HepG2 (cell line): ENCODE measurements around the gene NDUFS1. TPM values are rescaled to one million over a fixed set of nuclear protein-coding genes. Genes with fewer than 3 reads are reported as not detected.
A peak's percentile ranks its signal among the peaks of the same experiment; 100 is the strongest.

Experiments
- BRCA1 ChIP-seq: sonication (generic); formaldehyde crosslinking; IDR thresholded peaks from 2 replicates; pipeline ENCODE4 v1.4.0; 2020; ENCODE audit warnings: missing genetic modification reagents
- ETV5 ChIP-seq: IDR thresholded peaks from 2 replicates; pipeline ENCODE4 v1.6.1; 2018; ENCODE audit warnings: missing biosample characterization, missing genetic modification reagents, inconsistent platforms, borderline replicate concordance
- HDAC2 ChIP-seq: sonication (generic); formaldehyde crosslinking; IDR thresholded peaks from 2 replicates; pipeline ENCODE4 v1.4.0; 2020; ENCODE audit warnings: missing genetic modification reagents
- MED1 ChIP-seq: sonication (generic); formaldehyde crosslinking; IDR thresholded peaks from 2 replicates; pipeline ENCODE4 v1.4.0; 2020; ENCODE audit warnings: missing genetic modification reagents
- MYC ChIP-seq: sonication (generic); formaldehyde crosslinking; IDR thresholded peaks from 2 replicates; pipeline ENCODE4 v1.9.0; 2021; ENCODE audit warnings: missing genetic modification reagents, borderline replicate concordance
- NR2C2 ChIP-seq: sonication (generic); formaldehyde crosslinking; IDR thresholded peaks from 2 replicates; pipeline ENCODE4 v1.4.0; 2020; ENCODE audit warnings: missing genetic modification reagents, mild to moderate bottlenecking, moderate library complexity, borderline replicate concordance
- PHF21A ChIP-seq: sonication (generic); formaldehyde crosslinking; IDR thresholded peaks from 2 replicates; pipeline ENCODE4 v1.5.0; 2020; ENCODE audit warnings: mild to moderate bottlenecking, missing genetic modification reagents
- PHF8 ChIP-seq: sonication (generic); formaldehyde crosslinking; IDR thresholded peaks from 2 replicates; pipeline ENCODE4 v1.5.0; 2020; ENCODE audit warnings: missing genetic modification reagents
- RCOR2 ChIP-seq: IDR thresholded peaks from 2 replicates; pipeline ENCODE4 v1.6.1; 2016; ENCODE audit warnings: missing biosample characterization, missing genetic modification reagents
- SP5 ChIP-seq: IDR thresholded peaks from 2 replicates; pipeline ENCODE4 v1.6.1; 2016; ENCODE audit warnings: low read depth, borderline replicate concordance
- SUZ12 ChIP-seq: fragments of 150-350 bp; IDR thresholded peaks from 2 replicates; pipeline ENCODE4 v1.6.1; 2014; ENCODE audit warnings: low read depth, low read length
- ZNF335 ChIP-seq: sonication (generic); formaldehyde crosslinking; IDR thresholded peaks from 2 replicates; pipeline ENCODE4 v1.4.0; 2020; ENCODE audit warnings: missing genetic modification reagents
- ZNF552 ChIP-seq: sonication (generic); formaldehyde crosslinking; IDR thresholded peaks from 2 replicates; pipeline ENCODE4 v1.9.0; 2022; ENCODE audit warnings: missing genetic modification reagents, mild to moderate bottlenecking, borderline replicate concordance
- ZNF607 ChIP-seq: sonication (generic); formaldehyde crosslinking; IDR thresholded peaks from 2 replicates; pipeline ENCODE4 v1.5.1; 2020; ENCODE audit warnings: missing genetic modification reagents, mild to moderate bottlenecking, borderline replicate concordance
- ZNF883 ChIP-seq: sonication (generic); formaldehyde crosslinking; IDR thresholded peaks from 2 replicates; pipeline ENCODE4 v1.5.1; 2020; ENCODE audit warnings: mild to moderate bottlenecking, missing genetic modification reagents; ENCODE audit errors: not compliant biosample characterization
- polyA plus RNA-seq, 8 experiments: library from polyadenylated mRNA; depleted of rRNA in 3 of 8; stranded (reverse) in 7 of 8; unstranded in 1 of 8; fragments of >200 nt; fragmentation: Illumina TruSeq in 4 of 8; extraction: Trizol in 4 of 8; gene quantifications; 2 replicates each; pipeline versions ENCODE4 v1.2.1 to v1.2.3, GENCODE V29; 2011 to 2016; ENCODE audit warnings: low read depth in 4 of 8, missing spikeins in 1 of 8, mixed read lengths in 1 of 8; ENCODE audit not compliant: insufficient read depth in 1 of 8
- total RNA-seq, 5 experiments: library from RNA; depleted of rRNA; stranded (reverse); fragments of >200 nt; fragmentation: Illumina TruSeq; extraction: Trizol; gene quantifications; 2 replicates each; pipeline ENCODE4 v1.2.3, GENCODE V29; 2016; ENCODE audit warnings: low read depth in 1 of 5
- TF ChIP-seq, protein P1 (sequence below): sonication (generic); formaldehyde crosslinking; IDR thresholded peaks from 2 replicates; pipeline ENCODE4 v1.4.0; 2020; ENCODE audit warnings: missing genetic modification reagents, borderline replicate concordance
- TF ChIP-seq, protein P2 (sequence below): IDR thresholded peaks from 2 replicates; pipeline ENCODE4 v1.6.1; 2016; ENCODE audit warnings: mild to moderate bottlenecking
- TF ChIP-seq, protein P3 (sequence below): sonication (generic); formaldehyde crosslinking; IDR thresholded peaks from 2 replicates; pipeline ENCODE4 v1.5.0; 2020; ENCODE audit warnings: missing genetic modification reagents
- TF ChIP-seq, protein P4 (sequence below): IDR thresholded peaks from 2 replicates; pipeline ENCODE4 v1.4.0; 2020; ENCODE audit warnings: mild to moderate bottlenecking, missing genetic modification reagents

Gene NDUFS1
- total and polyA plus RNA-seq, 2 of the 13 experiments (the other 11 are each of a cell fraction or from before 2014, with no cell fraction given) = 139 to 242 TPM

DNA sequence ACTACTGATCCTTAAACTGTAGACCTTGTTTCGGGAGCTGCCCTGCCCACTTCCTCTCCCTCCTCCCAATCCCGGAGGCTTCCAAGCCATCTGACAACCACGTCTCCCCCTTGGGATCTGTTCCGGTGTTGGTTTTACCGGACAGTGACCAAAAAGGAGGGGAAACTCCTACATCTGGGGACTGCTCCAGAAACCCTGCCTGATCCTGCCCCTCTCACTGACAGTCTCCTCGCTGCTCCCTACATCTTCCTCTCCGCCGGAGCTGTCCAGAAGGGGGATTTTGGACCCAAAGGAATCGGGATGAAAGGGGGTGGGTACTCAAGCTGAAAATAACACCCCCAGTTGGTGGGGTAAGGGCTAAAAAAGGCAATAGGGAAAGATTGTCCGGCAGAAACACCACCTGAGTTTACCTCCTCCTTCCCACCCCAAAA lies 74.8 kb downstream of the NDUFS1 start (continued):
- TF ChIP-seq, protein P1, sequence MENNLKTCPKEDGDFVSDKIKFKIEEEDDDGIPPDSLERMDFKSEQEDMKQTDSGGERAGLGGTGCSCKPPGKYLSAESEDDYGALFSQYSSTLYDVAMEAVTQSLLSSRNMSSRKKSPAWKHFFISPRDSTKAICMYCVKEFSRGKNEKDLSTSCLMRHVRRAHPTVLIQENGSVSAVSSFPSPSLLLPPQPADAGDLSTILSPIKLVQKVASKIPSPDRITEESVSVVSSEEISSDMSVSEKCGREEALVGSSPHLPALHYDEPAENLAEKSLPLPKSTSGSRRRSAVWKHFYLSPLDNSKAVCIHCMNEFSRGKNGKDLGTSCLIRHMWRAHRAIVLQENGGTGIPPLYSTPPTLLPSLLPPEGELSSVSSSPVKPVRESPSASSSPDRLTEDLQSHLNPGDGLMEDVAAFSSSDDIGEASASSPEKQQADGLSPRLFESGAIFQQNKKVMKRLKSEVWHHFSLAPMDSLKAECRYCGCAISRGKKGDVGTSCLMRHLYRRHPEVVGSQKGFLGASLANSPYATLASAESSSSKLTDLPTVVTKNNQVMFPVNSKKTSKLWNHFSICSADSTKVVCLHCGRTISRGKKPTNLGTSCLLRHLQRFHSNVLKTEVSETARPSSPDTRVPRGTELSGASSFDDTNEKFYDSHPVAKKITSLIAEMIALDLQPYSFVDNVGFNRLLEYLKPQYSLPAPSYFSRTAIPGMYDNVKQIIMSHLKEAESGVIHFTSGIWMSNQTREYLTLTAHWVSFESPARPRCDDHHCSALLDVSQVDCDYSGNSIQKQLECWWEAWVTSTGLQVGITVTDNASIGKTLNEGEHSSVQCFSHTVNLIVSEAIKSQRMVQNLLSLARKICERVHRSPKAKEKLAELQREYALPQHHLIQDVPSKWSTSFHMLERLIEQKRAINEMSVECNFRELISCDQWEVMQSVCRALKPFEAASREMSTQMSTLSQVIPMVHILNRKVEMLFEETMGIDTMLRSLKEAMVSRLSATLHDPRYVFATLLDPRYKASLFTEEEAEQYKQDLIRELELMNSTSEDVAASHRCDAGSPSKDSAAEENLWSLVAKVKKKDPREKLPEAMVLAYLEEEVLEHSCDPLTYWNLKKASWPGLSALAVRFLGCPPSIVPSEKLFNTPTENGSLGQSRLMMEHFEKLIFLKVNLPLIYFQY (CRISPR knock-in tag) = 0 out of 2 replicates have a peak, but pooled peaks have one; percentile 15
- TF ChIP-seq SUZ12 = no peak
- TF ChIP-seq HDAC2 (CRISPR knock-in tag) = peak; percentile 61; the same call in 1 of the 2 replicates
- peak; percentile 37; the same call in 1 of the 2 replicates for TF ChIP-seq PHF21A
- TF ChIP-seq, protein P2, sequence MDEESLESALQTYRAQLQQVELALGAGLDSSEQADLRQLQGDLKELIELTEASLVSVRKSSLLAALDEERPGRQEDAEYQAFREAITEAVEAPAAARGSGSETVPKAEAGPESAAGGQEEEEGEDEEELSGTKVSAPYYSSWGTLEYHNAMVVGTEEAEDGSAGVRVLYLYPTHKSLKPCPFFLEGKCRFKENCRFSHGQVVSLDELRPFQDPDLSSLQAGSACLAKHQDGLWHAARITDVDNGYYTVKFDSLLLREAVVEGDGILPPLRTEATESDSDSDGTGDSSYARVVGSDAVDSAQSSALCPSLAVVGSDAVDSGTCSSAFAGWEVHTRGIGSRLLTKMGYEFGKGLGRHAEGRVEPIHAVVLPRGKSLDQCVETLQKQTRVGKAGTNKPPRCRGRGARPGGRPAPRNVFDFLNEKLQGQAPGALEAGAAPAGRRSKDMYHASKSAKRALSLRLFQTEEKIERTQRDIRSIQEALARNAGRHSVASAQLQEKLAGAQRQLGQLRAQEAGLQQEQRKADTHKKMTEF (CRISPR knock-in tag) = 0 out of 2 replicates have a peak, but pooled peaks have one; percentile 35
- TF ChIP-seq, protein P3, sequence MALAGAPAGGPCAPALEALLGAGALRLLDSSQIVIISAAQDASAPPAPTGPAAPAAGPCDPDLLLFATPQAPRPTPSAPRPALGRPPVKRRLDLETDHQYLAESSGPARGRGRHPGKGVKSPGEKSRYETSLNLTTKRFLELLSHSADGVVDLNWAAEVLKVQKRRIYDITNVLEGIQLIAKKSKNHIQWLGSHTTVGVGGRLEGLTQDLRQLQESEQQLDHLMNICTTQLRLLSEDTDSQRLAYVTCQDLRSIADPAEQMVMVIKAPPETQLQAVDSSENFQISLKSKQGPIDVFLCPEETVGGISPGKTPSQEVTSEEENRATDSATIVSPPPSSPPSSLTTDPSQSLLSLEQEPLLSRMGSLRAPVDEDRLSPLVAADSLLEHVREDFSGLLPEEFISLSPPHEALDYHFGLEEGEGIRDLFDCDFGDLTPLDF = 0 out of 2 replicates have a peak, but pooled peaks have one; percentile 21
- TF ChIP-seq SP5 = peak; percentile 94
- 0 out of 2 replicates have a peak, but pooled peaks have one; percentile 21 for TF ChIP-seq ZNF552 (CRISPR knock-in tag)
- TF ChIP-seq ZNF335 (CRISPR knock-in tag) = no peak
- TF ChIP-seq MYC (CRISPR knock-in tag) = no peak; the same call in 1 of the 2 replicates
- TF ChIP-seq NR2C2 (CRISPR knock-in tag) = peak; percentile 46; the same call in 1 of the 2 replicates
- 0 out of 2 replicates have a peak, but pooled peaks have one; percentile 26 for TF ChIP-seq ZNF607
- TF ChIP-seq ZNF883 = peak; percentile 60
- peak; percentile 76 for TF ChIP-seq MED1 (CRISPR knock-in tag)
- TF ChIP-seq, protein P4, sequence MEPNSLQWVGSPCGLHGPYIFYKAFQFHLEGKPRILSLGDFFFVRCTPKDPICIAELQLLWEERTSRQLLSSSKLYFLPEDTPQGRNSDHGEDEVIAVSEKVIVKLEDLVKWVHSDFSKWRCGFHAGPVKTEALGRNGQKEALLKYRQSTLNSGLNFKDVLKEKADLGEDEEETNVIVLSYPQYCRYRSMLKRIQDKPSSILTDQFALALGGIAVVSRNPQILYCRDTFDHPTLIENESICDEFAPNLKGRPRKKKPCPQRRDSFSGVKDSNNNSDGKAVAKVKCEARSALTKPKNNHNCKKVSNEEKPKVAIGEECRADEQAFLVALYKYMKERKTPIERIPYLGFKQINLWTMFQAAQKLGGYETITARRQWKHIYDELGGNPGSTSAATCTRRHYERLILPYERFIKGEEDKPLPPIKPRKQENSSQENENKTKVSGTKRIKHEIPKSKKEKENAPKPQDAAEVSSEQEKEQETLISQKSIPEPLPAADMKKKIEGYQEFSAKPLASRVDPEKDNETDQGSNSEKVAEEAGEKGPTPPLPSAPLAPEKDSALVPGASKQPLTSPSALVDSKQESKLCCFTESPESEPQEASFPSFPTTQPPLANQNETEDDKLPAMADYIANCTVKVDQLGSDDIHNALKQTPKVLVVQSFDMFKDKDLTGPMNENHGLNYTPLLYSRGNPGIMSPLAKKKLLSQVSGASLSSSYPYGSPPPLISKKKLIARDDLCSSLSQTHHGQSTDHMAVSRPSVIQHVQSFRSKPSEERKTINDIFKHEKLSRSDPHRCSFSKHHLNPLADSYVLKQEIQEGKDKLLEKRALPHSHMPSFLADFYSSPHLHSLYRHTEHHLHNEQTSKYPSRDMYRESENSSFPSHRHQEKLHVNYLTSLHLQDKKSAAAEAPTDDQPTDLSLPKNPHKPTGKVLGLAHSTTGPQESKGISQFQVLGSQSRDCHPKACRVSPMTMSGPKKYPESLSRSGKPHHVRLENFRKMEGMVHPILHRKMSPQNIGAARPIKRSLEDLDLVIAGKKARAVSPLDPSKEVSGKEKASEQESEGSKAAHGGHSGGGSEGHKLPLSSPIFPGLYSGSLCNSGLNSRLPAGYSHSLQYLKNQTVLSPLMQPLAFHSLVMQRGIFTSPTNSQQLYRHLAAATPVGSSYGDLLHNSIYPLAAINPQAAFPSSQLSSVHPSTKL = 0 out of 2 replicates have a peak, but pooled peaks have one; percentile 47
- TF ChIP-seq BRCA1 = 0 out of 2 replicates have a peak, but pooled peaks have one; percentile 33
- TF ChIP-seq PHF8 = peak; percentile 17; the same call in 1 of the 2 replicates
- peak; percentile 93 for TF ChIP-seq ETV5 (CRISPR knock-in tag)
- 0 out of 2 replicates have a peak, but pooled peaks have one; percentile 29 for TF ChIP-seq RCOR2 (CRISPR knock-in tag)
